GM23248 (cell line): Measurements from ENCODE around the gene TAP1. TPM values are rescaled to one million over a fixed set of nuclear protein-coding genes. Genes with fewer than 3 reads are reported as not detected.

Experiments used
- DNase-seq: peaks from one replicate; pipeline ENCODE4 v3.0.0-alpha.2; 2015
- H2AFZ ChIP-seq: fragments of 200-600 bp; sonication (generic); 2 replicates; pipeline ENCODE4 v1.6.1; 2016; ENCODE audit warnings: antibody characterized with exemption
- H3F3A ChIP-seq: fragments of 200-600 bp; sonication (generic); 2 replicates; pipeline ENCODE4 v1.6.1; 2016; ENCODE audit warnings: mild to moderate bottlenecking, antibody characterized with exemption, mixed run types; ENCODE audit not compliant: insufficient read depth
- H3K27ac ChIP-seq: fragments of 200-600 bp; sonication (generic); 2 replicates; pipeline ENCODE4 v1.5.1; 2016; ENCODE audit warnings: mild to moderate bottlenecking
- H3K27me3 ChIP-seq: fragments of 200-600 bp; sonication (generic); replicated peaks from 2 replicates; pipeline ENCODE4 v1.6.1; 2016; ENCODE audit warnings: mild to moderate bottlenecking; ENCODE audit not compliant: insufficient read depth
- H3K36me3 ChIP-seq: fragments of 200-600 bp; sonication (generic); 2 replicates; pipeline ENCODE4 v1.6.1; 2016; ENCODE audit warnings: low read depth, mild to moderate bottlenecking
- H3K4me1 ChIP-seq: fragments of 200-600 bp; sonication (generic); 2 replicates; pipeline ENCODE4 v1.6.1; 2016; ENCODE audit warnings: mild to moderate bottlenecking; ENCODE audit not compliant: insufficient read depth
- H3K4me2 ChIP-seq: fragments of 200-600 bp; sonication (generic); one replicate; pipeline ENCODE4 v1.6.1; 2016; ENCODE audit warnings: mild to moderate bottlenecking; ENCODE audit not compliant: unreplicated experiment
- H3K4me3 ChIP-seq: fragments of 200-600 bp; sonication (generic); 2 replicates; pipeline ENCODE4 v1.5.1; 2016; ENCODE audit warnings: mild to moderate bottlenecking
- H3K79me2 ChIP-seq: fragments of 200-600 bp; sonication (generic); 2 replicates; pipeline ENCODE4 v1.6.1; 2016; ENCODE audit warnings: mild to moderate bottlenecking; ENCODE audit not compliant: insufficient read depth
- H3K9ac ChIP-seq: fragments of 200-600 bp; sonication (generic); 2 replicates; pipeline ENCODE4 v1.6.1; 2016; ENCODE audit warnings: mild to moderate bottlenecking
- H3K9me2 ChIP-seq: fragments of 200-600 bp; sonication (generic); 2 replicates; pipeline ENCODE4 v1.6.1; 2016; ENCODE audit warnings: mixed run types, mild to moderate bottlenecking, moderate library complexity; ENCODE audit not compliant: insufficient read depth
- H3K9me3 ChIP-seq: fragments of 200-600 bp; sonication (generic); one replicate; pipeline ENCODE4 v1.6.1; 2017; ENCODE audit warnings: low read depth
- H4K20me1 ChIP-seq: fragments of 200-600 bp; sonication (generic); 2 replicates; pipeline ENCODE4 v1.6.0; 2016; ENCODE audit not compliant: insufficient read depth
- EZH2 ChIP-seq: fragments of 200-600 bp; sonication (generic); IDR thresholded peaks from 2 replicates; pipeline ENCODE4 v1.6.1; 2018; ENCODE audit warnings: antibody characterized with exemption, mild to moderate bottlenecking; ENCODE audit not compliant: insufficient read depth, poor library complexity, severe bottlenecking
- EZH2phosphoT487 ChIP-seq: fragments of 200-600 bp; sonication (generic); IDR thresholded peaks from 2 replicates; pipeline ENCODE4 v1.6.1; 2018; ENCODE audit warnings: antibody characterized with exemption, moderate library complexity, mild to moderate bottlenecking, low read depth; ENCODE audit not compliant: insufficient read depth
- WGBS, 2 experiments: methylation state at CpG; one replicate each; pipeline ENCODE4 v1.1.6; 2015 to 2017; ENCODE audit warnings: low lambda C conversion rate in 2 of 2, low coverage in 1 of 2; ENCODE audit errors: missing lambda C conversion rate in 2 of 2; 5-methylcytosine and 5-hydroxymethylcytosine counted together
- in situ Hi-C: fragments of 300-500 bp; cut with MboI; formaldehyde crosslinking; loops from 2 replicates; pipeline ENCODE4 v1.15.0; 2020
- polyA plus RNA-seq: library from polyadenylated mRNA; unstranded; fragments of >200 nt; fragmentation: Nextera tagmentation; extraction: Ambion mirVana; gene quantifications from 2 replicates; pipeline ENCODE4 v1.2.1, GENCODE V29; 2016
- total RNA-seq: library from RNA; depleted of rRNA; stranded (reverse); fragments of >200 nt; shearing (Covaris generic); gene quantifications from 2 replicates; pipeline ENCODE4 v1.2.3, GENCODE V29; 2014

The TAP1 gene
- total and polyA plus RNA-seq, 2 experiments from 2014 or later = 27.5 to 29.8 TPM

DNA sequence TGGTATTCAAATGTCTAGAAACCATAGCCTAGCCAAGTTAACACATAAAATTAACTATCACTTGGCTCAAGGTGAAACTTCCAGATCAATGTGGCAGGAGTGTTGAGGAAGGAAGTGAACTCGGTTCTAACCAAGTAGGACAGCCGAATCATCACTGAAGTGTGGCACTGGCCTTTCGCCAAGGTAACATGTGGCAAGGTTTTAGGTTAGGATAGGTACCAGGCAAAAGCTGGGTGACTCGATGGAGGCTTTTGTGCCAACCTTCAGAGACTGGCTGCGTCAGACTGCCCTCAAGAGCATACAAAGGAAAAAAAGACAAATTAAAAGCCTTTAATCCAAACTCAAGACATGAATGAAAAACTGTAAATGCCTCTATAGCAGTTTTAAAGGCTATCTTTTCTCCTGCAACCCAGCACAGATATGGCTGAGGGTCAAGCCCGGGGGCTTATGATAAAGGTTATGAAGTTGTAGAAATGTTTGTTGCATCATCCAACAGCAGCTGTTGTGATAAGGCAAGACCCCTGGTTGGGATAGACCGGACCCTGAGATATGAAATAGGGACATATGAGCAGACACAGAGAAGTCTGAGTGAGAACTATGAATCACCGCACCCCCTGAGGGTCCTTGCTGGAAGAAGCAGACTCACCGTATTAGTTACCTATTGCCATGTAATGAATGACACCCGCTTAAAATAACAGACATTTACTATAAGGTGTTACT is 12.4 kb upstream of the TAP1 start:
- no peaks in the 10 kb centered on the region for H3K36me3 ChIP-seq
- H3K4me1 ChIP-seq = no peaks in the 10 kb centered on the region
- no peak overlapping the region for H3K9ac ChIP-seq
- in situ Hi-C loops = no loop called here
- 59 to 61% methylated on average over 10 of the region's 10 CpGs for WGBS, 2 experiments
- H3K4me3 ChIP-seq = no peak overlapping the region
- no peaks in the 10 kb centered on the region for H3K79me2 ChIP-seq
- TF ChIP-seq EZH2phosphoT487 = no peak
- no peaks in the 10 kb centered on the region for H4K20me1 ChIP-seq
- no peak overlapping the region for H2AFZ ChIP-seq
- H3K27ac ChIP-seq = no peak overlapping the region
- H3K4me2 ChIP-seq = no peak overlapping the region
- DNase-seq = no peak
- H3K9me2 ChIP-seq = no peaks in the 10 kb centered on the region
- H3K9me3 ChIP-seq = no peaks in the 10 kb centered on the region
- no peaks in the 10 kb centered on the region for H3F3A ChIP-seq
- H3K27me3 ChIP-seq = 0 out of 2 replicates have a peak, but pooled peaks cover 3% of the 10 kb centered on the region

GRCh38 chr6:32862725-32863124 is 9.2 kb upstream of the TAP1 start:
- H3K4me3 ChIP-seq = no peak overlapping the region
- no peaks in the 10 kb centered on the region for H3K36me3 ChIP-seq
- 91 to 93% methylated on average over 3 of the region's 3 CpGs for WGBS, 2 experiments
- H4K20me1 ChIP-seq = no peaks in the 10 kb centered on the region
- H3K4me2 ChIP-seq = no peak overlapping the region
- H3K27ac ChIP-seq = no peak overlapping the region
- in situ Hi-C loops = no loop called here
- H3K27me3 ChIP-seq = no peaks in the 10 kb centered on the region
- H3F3A ChIP-seq = no peaks in the 10 kb centered on the region
- no peak overlapping the region for H2AFZ ChIP-seq
- DNase-seq = no peak
- no peaks in the 10 kb centered on the region for H3K9me3 ChIP-seq
- H3K79me2 ChIP-seq = no peaks in the 10 kb centered on the region
- no peaks in the 10 kb centered on the region for H3K4me1 ChIP-seq
- no peak for TF ChIP-seq EZH2
- no peak for TF ChIP-seq EZH2phosphoT487
- no peak overlapping the region for H3K9ac ChIP-seq
- no peaks in the 10 kb centered on the region for H3K9me2 ChIP-seq

GRCh38 chr6:32860674-32861073 is 7.2 kb upstream of the TAP1 start:
- no peak for DNase-seq
- Histone ChIP-seq H3K9me3 (no peaks in the 10 kb centered on the region), H3K27me3 (no peaks in the 10 kb centered on the region), H3K27ac (no peak overlapping the region), H4K20me1 (no peaks in the 10 kb centered on the region), H3K9me2 (no peaks in the 10 kb centered on the region), H3K9ac (no peak overlapping the region), H3K4me2 (no peak overlapping the region), H2AFZ (no peak overlapping the region), H3K4me1 (no peaks in the 10 kb centered on the region), H3F3A (no peaks in the 10 kb centered on the region), H3K4me3 (no peak overlapping the region), H3K79me2 (no peaks in the 10 kb centered on the region), H3K36me3 (no peaks in the 10 kb centered on the region)
- 88 to 91% methylated on average over 1 of the region's 1 CpG for WGBS, 2 experiments
- TF ChIP-seq EZH2 = no peak
- no peak for TF ChIP-seq EZH2phosphoT487
- in situ Hi-C loops = no loop called here

DNA sequence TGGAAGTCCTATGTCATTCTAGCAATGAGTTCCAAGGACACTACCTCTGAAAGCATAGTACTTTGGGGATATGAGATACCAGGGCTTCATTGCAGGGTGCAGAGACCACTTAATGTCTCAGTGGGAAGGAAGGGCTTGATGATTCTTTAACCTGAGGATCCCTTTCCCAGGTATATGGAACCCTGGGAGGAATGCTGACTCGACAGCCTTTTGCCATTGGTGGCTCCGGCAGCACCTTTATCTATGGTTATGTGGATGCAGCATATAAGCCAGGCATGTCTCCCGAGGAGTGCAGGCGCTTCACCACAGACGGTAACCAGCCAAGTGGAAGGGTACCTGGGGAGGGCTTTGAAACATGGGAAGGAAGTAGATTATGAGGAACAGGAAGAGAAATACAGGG is 4.7 kb upstream of the TAP1 start:
- H2AFZ ChIP-seq = no peak overlapping the region
- no peaks in the 10 kb centered on the region for H3K79me2 ChIP-seq
- in situ Hi-C loops = no loop called here
- WGBS, 2 experiments = 92% methylated on average over 5 of the region's 5 CpGs
- no peaks in the 10 kb centered on the region for H4K20me1 ChIP-seq
- H3K4me1 ChIP-seq = no peaks in the 10 kb centered on the region
- H3F3A ChIP-seq = no peaks in the 10 kb centered on the region
- DNase-seq = no peak
- H3K4me2 ChIP-seq = no peak overlapping the region
- no peak overlapping the region for H3K4me3 ChIP-seq
- no peaks in the 10 kb centered on the region for H3K27me3 ChIP-seq
- no peak overlapping the region for H3K27ac ChIP-seq
- H3K9ac ChIP-seq = no peak overlapping the region
- TF ChIP-seq EZH2phosphoT487 (no peak), EZH2 (no peak)
- no peaks in the 10 kb centered on the region for H3K9me2 ChIP-seq
- no peaks in the 10 kb centered on the region for H3K9me3 ChIP-seq
- H3K36me3 ChIP-seq = no peaks in the 10 kb centered on the region
